Measurements from ENCODE around the gene STAMBP.

STAMBP gene

DNA sequence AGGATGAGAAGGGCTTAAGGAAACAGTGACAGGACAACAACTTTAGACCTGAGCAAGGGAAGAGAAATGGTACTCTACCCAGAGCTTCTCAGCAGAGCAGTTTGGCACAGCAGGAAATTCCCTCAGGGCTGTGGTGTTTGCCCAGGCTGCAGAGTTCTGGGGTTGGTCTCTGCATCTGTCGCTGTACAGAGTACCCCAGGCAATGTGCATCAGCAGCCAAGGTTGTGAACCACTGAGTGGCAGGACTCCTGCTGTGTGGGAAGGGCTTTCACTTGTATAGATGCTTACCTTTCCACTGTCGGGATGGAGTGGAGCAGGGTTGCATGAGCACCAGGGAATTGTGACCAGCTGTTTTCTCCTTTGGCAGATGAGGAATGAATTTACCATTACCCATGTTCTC lies 21.2 kb downstream of the STAMBP start:
- no peak for DNase-seq (ENCODE audit: low read depth)
- TF ChIP-seq, protein P1, sequence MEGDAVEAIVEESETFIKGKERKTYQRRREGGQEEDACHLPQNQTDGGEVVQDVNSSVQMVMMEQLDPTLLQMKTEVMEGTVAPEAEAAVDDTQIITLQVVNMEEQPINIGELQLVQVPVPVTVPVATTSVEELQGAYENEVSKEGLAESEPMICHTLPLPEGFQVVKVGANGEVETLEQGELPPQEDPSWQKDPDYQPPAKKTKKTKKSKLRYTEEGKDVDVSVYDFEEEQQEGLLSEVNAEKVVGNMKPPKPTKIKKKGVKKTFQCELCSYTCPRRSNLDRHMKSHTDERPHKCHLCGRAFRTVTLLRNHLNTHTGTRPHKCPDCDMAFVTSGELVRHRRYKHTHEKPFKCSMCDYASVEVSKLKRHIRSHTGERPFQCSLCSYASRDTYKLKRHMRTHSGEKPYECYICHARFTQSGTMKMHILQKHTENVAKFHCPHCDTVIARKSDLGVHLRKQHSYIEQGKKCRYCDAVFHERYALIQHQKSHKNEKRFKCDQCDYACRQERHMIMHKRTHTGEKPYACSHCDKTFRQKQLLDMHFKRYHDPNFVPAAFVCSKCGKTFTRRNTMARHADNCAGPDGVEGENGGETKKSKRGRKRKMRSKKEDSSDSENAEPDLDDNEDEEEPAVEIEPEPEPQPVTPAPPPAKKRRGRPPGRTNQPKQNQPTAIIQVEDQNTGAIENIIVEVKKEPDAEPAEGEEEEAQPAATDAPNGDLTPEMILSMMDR (conservative IDR thresholded peaks at IDR 0.05; ENCODE audit: low read depth, low read length) = no peak

DNA sequence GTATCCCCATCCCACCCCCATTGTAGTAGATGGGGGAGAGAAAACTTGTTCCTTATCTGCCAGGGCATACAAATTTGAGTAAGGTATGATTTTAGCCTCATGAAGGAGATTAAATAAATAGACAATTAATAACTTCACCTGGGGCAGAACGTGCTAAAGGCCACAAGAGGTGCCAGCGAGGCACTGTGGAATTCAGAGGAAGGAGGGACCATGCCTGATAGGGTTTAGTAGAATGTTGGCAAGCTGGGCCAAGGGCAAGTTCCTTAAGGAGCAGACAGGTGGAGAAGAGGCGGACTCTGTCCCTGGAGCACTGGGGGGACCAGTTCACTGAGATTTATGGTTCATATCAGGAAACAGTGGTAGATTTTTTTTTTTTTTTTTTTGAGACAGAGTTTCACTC lies 22.5 kb downstream of the STAMBP start:
- TF ChIP-seq, protein P1 (conservative IDR thresholded peaks at IDR 0.05; ENCODE audit: low read depth, low read length) = peak; percentile 36
- no peak for DNase-seq (ENCODE audit: low read depth)
- H3K4me3 ChIP-seq (ENCODE audit: low read depth, low read length) = no peak overlapping the region

More for the DNA sequence above, 21.2 kb downstream of the STAMBP start:
- H3K4me3 ChIP-seq (ENCODE audit: low read depth, low read length) = no peak overlapping the region

DNA sequence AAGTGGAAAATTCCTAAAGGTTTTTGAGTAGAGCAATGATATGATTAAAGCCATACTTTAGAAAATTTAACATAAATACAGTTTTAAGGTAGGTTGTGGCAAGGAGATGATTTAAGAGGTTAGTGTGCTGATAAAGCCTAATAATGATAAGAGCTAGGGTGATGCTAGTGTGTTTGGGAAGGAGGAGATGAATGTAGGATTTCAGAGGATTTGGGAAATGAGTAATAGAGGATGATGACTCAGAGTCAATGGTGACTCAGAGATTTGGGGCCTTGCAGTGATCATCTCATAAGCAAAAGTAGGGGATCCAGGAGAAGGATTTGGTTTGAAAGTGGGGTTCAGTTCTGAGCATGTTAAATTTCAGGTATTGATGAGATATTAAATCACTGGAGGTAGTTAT lies 23.3 kb downstream of the STAMBP start:
- no peak overlapping the region for H3K4me3 ChIP-seq (ENCODE audit: low read depth, low read length)
- TF ChIP-seq, protein P1 (conservative IDR thresholded peaks at IDR 0.05; ENCODE audit: low read depth, low read length) = no peak
- DNase-seq (ENCODE audit: low read depth) = peak; percentile 57

DNA sequence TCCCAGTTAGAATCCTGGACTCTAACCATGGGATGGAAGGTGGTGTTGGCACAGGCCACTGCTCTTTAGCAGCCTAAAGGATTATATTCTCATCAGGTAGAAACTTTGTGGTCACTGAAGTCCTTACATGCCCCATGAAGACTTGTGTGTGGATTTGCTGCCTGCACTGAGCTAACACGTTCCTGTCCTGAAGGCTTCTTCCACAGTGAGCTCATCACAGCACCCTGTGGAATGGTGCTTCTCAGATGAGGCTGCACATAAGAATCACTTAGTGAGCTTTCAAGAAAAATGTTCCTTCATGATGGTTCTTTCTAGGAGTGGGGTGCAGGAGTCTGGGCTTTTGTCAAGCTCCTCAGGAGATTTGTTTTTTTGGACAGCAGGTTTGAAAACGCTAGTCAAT lies 26.8 kb downstream of the STAMBP start:
- DNase-seq (ENCODE audit: low read depth) = peak; percentile 22
- TF ChIP-seq, protein P1 (conservative IDR thresholded peaks at IDR 0.05; ENCODE audit: low read depth, low read length) = no peak
- H3K4me3 ChIP-seq (ENCODE audit: low read depth, low read length) = no peak overlapping the region

DNA sequence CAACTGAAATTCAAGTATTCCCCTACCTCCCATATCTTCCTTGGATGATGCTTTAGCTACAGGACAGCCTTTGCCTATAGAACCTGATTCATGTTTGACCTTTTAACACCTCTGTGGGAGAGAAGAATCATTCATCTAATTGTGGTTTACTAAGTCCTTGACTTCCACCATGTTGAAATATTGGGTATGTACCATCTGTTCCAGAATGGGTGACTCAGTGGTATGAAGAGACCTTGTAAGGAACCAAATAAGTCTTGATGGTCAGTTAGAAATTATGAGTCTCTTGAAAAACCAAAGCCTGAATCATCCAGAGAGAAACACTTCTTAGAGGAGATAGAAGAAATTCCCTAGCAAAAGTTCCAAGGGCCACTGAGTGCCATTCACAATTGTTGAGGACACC lies 27.5 kb downstream of the STAMBP start:
- no peak overlapping the region for H3K4me3 ChIP-seq (ENCODE audit: low read depth, low read length)
- DNase-seq (ENCODE audit: low read depth) = peak; percentile 87
- TF ChIP-seq, protein P1 (conservative IDR thresholded peaks at IDR 0.05; ENCODE audit: low read depth, low read length) = no peak

DNA sequence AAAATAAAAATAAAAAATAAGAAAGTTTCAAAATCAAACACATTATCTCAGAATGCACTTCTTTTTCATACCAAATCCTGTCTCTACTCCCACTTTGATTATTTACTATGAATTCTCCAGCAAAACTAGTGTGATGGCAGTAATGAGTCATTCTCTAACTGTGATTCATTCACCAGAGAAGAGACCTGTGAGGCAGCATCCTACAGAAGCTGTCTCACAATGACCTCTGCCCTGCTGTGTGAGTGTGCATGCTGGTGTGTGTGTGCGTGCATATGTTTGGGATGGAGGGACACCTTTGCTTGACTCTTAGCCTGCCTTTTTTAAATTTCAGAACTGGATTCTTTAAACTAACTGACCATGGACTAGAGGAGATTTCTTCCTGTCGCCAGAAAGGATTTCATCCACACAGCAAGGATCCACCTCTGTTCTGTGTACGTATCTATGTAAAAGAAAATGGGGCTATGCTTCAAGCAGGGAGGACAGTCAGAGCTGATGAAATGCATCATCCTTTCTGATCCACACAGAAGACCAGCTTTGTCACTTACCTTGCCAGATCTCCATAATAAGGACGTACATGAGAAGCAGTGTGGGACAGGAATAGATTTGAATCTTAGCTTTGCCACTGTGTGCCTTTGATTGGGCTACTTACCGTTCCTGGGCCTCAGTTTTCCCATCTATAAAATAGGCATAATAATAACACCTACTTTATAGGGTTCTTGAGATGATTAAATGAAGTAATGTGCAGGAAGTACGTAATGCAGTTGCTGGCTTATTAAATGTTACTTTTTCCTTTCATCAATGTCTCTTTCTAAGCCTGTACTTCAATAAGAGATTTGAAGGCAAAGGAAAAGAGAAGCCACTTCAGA lies 31.2 kb downstream of the STAMBP start:
- peak; percentile 90 for DNase-seq (ENCODE audit: low read depth)
- H3K4me3 ChIP-seq (ENCODE audit: low read depth, low read length) = no peak overlapping the region
- TF ChIP-seq, protein P1 (conservative IDR thresholded peaks at IDR 0.05; ENCODE audit: low read depth, low read length) = no peak

DNA sequence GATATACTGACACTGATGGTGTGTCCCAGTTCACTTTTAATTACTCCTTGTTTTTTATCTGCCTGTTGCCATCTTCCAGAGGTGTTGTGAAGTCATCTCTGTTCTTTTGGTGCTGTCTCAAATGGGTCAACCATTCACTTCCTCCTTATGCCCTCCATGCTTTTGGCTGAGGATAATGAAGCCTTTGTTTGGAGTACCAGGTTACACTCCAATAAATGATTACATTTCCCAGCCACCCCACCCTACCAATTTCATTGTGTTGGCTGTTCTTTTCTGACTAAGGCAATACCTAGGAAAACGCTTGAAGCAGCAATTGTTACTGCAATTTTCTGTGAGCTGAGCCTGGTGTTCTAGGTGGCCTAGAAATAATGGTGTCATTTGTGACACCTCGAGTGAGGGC lies 34.2 kb downstream of the STAMBP start:
- no peak for DNase-seq (ENCODE audit: low read depth)
- TF ChIP-seq, protein P1 (conservative IDR thresholded peaks at IDR 0.05; ENCODE audit: low read depth, low read length) = no peak
- H3K4me3 ChIP-seq (ENCODE audit: low read depth, low read length) = no peak overlapping the region

Measured in choroid plexus epithelial cell (primary cell).